ENCODE results near the gene BCAR3.
"Not testable (repeated sequence)": the region's sequence is repeated elsewhere in the genome, so short reads cannot be mapped to it uniquely, and the experiment has no call there.

The BCAR3 gene

GRCh38 chr1:93686504-93687250 lies 5.0 kb upstream of the BCAR3 start:
- no peak for DNase-seq

DNA sequence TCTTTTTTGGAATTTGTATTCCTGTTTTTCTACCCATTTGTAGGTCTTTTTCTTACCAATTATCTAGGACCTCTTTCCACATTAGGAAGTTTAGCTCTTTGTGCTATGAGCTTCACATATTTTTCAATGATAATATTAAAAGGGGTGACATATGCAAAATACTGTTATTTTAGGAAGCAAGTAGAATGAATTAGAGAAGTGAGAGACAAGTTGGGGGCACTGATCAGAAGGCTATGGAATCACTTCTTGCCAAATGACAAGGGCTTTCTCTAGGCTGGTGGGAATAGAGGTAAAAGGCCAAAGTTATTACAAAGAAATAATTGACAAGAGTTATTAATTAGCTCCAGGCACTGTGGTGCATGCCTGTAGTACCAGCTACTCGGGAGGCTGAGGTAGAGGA lies 4.3 kb upstream of the BCAR3 start:
- DNase-seq = no peak

- DNase-seq = no peak
These were observed 1.6 kb upstream of the BCAR3 start for GRCh38 chr1:93683234-93683633.

DNA sequence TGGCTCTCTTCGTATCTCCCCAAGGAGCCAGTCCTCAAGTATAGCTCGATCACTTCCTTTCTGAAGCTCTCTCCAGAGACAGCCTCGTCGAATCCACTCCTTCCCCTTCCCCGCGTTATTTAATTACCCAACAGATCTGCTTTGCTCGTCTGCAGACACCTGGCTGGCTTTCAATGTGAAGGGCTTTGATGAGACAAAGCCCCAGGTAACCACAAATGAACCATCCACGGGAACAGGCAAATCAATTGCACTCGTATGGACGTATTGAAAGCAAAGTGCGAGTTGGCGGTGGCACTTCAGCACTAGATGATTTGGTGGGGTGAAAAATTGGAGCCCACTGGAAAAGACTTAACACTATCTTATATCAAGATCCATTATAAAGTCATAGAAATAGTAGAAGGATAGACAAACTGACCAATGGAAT lies 364 bp upstream of the BCAR3 start:
- DNase-seq = no peak

- DNase-seq = peak; percentile 15
These were observed 1.1 kb downstream of the BCAR3 start for GRCh38 chr1:93680420-93681100.

- DNase-seq = no peak
These were observed 1.6 kb downstream of the BCAR3 start for GRCh38 chr1:93680076-93680419.

DNA sequence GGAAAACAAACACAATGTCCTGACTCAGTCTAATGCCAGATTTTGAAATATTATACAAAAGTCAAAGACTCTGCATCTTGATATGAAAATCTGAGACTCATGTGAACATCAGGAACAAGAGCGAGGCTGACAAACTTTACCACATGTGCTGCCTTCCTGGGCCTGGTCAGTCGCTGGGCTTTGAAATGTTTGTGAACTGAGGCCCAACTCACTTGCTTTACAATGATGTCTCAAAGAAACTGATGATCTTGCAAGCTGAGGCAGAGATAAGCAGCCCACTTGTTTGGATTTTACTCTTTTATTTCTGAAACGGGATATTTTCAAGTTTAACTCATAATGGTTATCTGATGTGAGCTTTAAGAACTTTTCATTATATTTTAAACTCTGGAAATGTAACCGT lies 2.1 kb downstream of the BCAR3 start:
- no peak for DNase-seq

DNA sequence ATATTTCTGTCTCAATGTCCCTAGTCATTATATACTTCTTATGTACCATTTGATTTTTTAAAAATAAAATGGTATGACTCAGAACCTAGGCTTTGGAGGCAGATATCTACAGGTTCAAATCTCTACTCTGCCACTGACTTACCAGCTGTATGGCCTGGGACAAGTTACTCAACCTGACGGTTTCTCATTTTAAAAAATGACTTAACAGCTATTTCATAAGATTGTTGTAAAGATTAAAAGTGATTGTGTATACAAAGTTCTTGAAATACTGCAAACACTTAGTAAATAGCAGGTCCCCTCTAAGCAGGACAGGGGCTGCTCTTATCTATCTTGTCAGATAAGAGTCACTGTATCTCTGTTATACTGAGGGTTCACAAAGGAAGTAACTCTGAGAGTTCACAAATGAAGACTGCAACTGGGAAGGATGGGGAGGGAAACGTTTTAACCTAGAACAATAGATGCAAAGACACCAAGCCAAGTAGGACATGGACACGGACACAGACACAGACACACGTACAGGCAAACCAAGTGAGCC lies 2.6 kb downstream of the BCAR3 start:
- DNase-seq = no peak

GRCh38 chr1:93678491-93678890 lies 3.1 kb downstream of the BCAR3 start:
- DNase-seq = no peak

DNA sequence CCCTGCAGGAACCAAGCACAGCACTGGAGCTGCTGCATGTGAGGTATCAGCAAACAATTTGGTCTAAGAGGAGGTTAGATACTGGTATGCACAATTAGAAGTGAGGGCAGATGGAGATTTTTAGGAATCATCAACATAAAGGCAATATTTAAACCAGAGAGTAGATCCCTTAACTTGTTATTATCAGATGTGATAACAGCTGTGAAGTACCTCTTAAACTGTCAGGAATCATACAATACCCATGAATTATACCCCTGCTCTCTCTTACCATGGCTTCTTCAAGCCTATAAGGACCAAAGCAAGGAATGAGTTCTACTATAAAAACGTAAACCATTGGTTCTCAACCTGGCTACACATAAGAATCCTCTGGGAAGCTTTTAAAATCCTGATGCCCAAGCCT lies 3.9 kb downstream of the BCAR3 start:
- no peak for DNase-seq

- no peak for DNase-seq
These were observed 5.2 kb downstream of the BCAR3 start for GRCh38 chr1:93676427-93676826.

DNA sequence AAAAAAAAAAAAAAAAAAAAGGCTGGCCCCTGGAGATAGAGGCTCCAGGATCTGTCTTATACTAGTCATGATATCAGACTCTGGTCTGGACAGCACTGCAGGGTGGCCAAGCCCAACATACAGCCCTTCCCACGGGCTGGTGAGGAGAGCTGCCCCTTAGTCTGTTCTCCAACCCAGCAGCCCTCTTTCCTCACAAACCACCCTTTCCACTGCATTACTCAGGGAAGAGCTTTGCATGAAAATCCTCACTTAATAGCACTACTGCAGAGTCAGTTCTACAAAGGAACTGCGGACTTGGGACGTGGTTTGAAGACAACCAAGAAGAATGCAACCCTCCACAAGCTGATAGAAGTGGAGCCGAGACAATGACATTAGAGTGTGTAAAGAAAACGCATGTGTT lies 5.7 kb downstream of the BCAR3 start:
- no peak for DNase-seq

GRCh38 chr1:93675271-93675670 lies 6.4 kb downstream of the BCAR3 start:
- no peak for DNase-seq

- DNase-seq = not testable (repeated sequence)
These were observed 7.6 kb downstream of the BCAR3 start for GRCh38 chr1:93674071-93674470.

GRCh38 chr1:93673163-93673829 lies 8.3 kb downstream of the BCAR3 start:
- no peak for DNase-seq

- DNase-seq = no peak
These were observed 9.0 kb downstream of the BCAR3 start for GRCh38 chr1:93672477-93673162.

DNA sequence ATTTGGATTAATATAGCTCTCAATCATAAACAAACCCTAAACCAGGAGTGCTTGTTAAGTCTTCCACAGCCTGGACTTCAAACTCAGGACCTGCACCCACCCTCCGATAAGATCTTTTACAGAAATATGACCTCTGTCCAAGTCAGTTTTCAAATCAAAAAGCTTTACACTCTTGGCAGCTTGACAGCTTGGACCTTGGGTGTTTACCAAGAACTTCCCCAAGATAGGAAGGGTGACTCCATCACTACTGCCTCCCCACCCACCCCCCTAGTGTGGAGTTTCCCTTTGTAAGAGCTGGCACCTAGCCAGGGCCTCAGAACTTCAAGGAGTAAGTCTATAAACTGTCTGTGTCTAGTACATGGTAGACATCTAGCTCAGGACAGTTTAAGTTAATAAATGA lies 9.6 kb downstream of the BCAR3 start:
- DNase-seq = no peak

DNA sequence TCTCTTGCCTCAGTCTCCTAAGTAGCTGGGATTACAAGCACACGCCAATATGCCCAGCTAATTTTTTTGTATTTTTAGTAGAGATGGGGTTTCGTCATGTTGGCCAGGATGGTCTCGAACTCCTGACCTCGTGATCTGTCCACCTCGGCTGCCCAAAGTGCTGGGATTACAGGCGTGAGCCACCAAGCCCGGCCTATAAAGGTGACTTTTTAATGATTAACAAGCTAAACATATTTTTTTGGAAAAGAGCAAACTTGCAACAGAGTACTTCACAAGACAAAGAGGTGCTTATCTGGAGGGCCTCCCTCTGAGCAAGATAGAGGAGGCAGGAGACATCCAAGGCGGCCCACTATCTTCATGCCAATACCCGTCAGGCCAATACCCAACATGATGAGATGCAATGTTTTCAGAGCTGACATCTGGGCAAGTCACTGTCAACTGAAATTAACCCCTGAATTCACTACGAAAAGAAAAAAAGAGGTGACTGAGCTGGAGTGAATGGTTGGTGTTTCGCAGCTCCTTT lies 10.5 kb downstream of the BCAR3 start:
- DNase-seq = no peak

- no peak for DNase-seq
These were observed 11.5 kb downstream of the BCAR3 start for GRCh38 chr1:93670141-93670540.

GRCh38 chr1:93669369-93669768 lies 12.3 kb downstream of the BCAR3 start:
- DNase-seq = no peak

GRCh38 chr1:93668951-93669350 lies 12.7 kb downstream of the BCAR3 start:
- DNase-seq = no peak

- DNase-seq = no peak
These were observed 13.5 kb downstream of the BCAR3 start for GRCh38 chr1:93668121-93668520.

GRCh38 chr1:93667642-93668041 lies 14.0 kb downstream of the BCAR3 start:
- DNase-seq = no peak
